Loucy (cell line): ENCODE data around the gene ELL.

Experiments used
- CTCF ChIP-seq: fragments of 200-600 bp; sonication (generic); conservative IDR thresholded peaks from 2 replicates; pipeline ENCODE4 v1.5.1; 2014; ENCODE audit warnings: mild to moderate bottlenecking, antibody characterized with exemption, low read length
- EZH2phosphoT487 ChIP-seq: fragments of 200-600 bp; IDR thresholded peaks from 2 replicates; pipeline ENCODE4 v1.6.1; 2018; ENCODE audit warnings: antibody characterized with exemption, mild to moderate bottlenecking, moderate library complexity, borderline replicate concordance

- TF ChIP-seq CTCF (no peak), EZH2phosphoT487 (no peak)
Measured at GRCh38 chr19:18490728-18491127, 31.1 kb downstream of the ELL start.
